BLaER1 (cell line): ENCODE results near the gene LAMTOR3.
"Not testable (repeated sequence)": the region's sequence is repeated elsewhere in the genome, so short reads cannot be mapped to it uniquely, and the experiment has no call there.

ENCODE experiments used
- H3K27ac ChIP-seq: shearing (Covaris generic); formaldehyde crosslinking; 2 replicates; pipeline ENCODE4 v1.8.1; 2022
- H3K27me3 ChIP-seq: shearing (Covaris generic); formaldehyde crosslinking; 2 replicates; pipeline ENCODE4 v1.8.1; 2022
- H3K36me3 ChIP-seq: shearing (Covaris generic); formaldehyde crosslinking; 2 replicates; pipeline ENCODE4 v1.8.1; 2022
- H3K4me1 ChIP-seq: shearing (Covaris generic); formaldehyde crosslinking; 2 replicates; pipeline ENCODE4 v1.8.1; 2022
- H3K4me2 ChIP-seq: shearing (Covaris generic); formaldehyde crosslinking; 2 replicates; pipeline ENCODE4 v1.8.1; 2022
- H3K4me3 ChIP-seq: shearing (Covaris generic); formaldehyde crosslinking; 2 replicates; pipeline ENCODE4 v1.8.1; 2022
- H3K9ac ChIP-seq: shearing (Covaris generic); formaldehyde crosslinking; 2 replicates; pipeline ENCODE4 v1.8.1; 2022
- H3K9me3 ChIP-seq: shearing (Covaris generic); formaldehyde crosslinking; 2 replicates; pipeline ENCODE4 v1.8.1; 2022
- H4K20me1 ChIP-seq: shearing (Covaris generic); formaldehyde crosslinking; 2 replicates; pipeline ENCODE4 v1.8.1; 2022
- Cebpa-rat ChIP-seq: shearing (Covaris generic); IDR thresholded peaks from 2 replicates; pipeline ENCODE4 v1.8.1; 2022

The LAMTOR3 gene

DNA sequence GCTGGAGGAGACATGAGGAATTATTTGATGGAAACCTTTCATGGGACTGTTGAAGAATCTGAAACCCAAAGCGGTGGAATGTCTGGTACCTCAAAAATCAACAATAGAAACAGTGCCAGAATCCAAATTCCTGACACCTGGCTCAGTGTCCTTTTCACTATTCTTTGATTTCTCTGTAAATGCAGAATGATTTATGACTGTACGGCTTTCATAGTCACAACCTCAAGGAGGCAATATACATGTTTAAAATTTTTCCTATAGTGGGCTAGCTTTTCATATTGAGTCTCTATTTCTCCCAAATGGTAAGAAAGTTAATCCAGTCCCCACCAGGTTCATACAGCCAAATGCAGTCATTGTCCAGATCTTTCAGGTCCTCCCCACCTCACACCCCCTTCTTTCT is 58.3 kb downstream of the LAMTOR3 start:
- Histone ChIP-seq H3K27ac (no peak overlapping the region), H3K9ac (no peak overlapping the region), H3K9me3 (no peaks in the 10 kb centered on the region), H3K4me2 (no peak overlapping the region), H3K36me3 (no peaks in the 10 kb centered on the region), H3K4me3 (no peak overlapping the region), H3K4me1 (no peaks in the 10 kb centered on the region), H4K20me1 (no peaks in the 10 kb centered on the region), H3K27me3 (no peaks in the 10 kb centered on the region)
- TF ChIP-seq Cebpa-rat, result no peak

DNA sequence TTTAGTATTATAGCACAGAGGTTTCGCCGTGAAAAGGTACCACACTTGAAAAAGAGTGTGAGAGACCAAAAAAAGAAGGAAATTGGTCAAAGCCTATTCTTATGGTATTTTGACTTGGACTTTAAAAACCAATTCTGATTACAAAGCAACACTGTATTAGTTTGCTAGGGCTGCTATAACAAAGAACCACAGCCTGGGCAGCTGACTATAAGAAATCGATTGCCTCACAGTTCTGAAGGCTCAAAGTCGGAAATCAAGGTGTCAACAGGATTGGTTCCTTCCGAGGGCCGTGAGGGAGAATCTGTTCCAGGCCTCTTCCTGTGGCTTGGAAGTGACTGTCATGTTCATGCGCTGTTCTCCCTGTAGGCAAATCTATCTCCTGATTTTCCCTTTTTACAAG is 59.7 kb downstream of the LAMTOR3 start:
- H3K36me3 ChIP-seq, result no peaks in the 10 kb centered on the region

DNA sequence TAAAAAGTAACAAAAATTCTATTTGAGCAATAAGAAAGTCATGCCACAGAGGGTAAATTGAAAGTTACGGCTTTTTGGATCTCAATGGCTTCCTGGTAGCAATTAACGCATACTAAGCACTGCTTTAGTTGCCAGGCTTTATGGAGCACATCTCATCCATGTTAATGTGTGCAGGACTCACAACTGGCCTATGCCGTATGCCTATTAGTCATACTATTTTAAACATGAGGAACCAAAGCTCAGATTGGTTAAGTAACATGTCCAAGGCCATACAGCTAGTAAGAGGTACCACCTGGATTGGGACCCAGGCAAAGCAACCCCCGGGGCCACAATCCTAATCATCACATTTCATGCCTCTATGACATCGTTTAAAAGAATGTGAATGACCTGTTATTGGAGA is 60.5 kb downstream of the LAMTOR3 start:
- Histone ChIP-seq H3K9ac (no peak overlapping the region), H3K27me3 (no peaks in the 10 kb centered on the region), H3K9me3 (no peaks in the 10 kb centered on the region), H4K20me1 (no peaks in the 10 kb centered on the region), H3K4me3 (no peak overlapping the region), H3K4me2 (no peak overlapping the region), H3K27ac (no peak overlapping the region), H3K36me3 (no peaks in the 10 kb centered on the region), H3K4me1 (no peaks in the 10 kb centered on the region)
- no peak for TF ChIP-seq Cebpa-rat

More for the DNA sequence above, 59.7 kb downstream of the LAMTOR3 start:
- Histone ChIP-seq H3K4me2 (no peak overlapping the region), H4K20me1 (no peaks in the 10 kb centered on the region), H3K27me3 (no peaks in the 10 kb centered on the region), H3K4me3 (no peak overlapping the region), H3K4me1 (no peaks in the 10 kb centered on the region), H3K9ac (no peak overlapping the region), H3K27ac (no peak overlapping the region), H3K9me3 (no peaks in the 10 kb centered on the region)
- TF ChIP-seq Cebpa-rat, result no peak

DNA sequence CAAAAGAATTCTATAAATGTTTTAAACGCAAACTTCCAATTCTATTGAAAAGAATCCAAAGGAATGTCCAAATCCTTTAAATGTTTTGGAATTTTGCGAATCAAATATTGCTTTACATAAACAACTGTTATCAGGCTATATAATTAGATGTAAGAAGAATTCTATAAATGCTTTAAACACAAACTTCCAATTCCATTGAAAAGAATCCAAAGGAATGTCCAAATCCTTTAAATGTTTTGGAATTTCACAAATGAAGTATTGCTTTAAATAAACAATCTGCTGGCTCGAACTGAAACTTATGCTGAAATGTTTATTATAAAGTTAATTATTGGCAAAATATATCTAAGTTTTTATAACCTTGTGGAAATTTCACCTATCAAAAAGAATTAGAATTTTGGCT is 61.5 kb downstream of the LAMTOR3 start:
- Histone ChIP-seq H3K9ac (no peak overlapping the region), H3K4me2 (no peak overlapping the region), H4K20me1 (no peaks in the 10 kb centered on the region), H3K36me3 (no peaks in the 10 kb centered on the region), H3K27ac (no peak overlapping the region), H3K9me3 (no peaks in the 10 kb centered on the region), H3K4me3 (no peak overlapping the region), H3K4me1 (no peaks in the 10 kb centered on the region), H3K27me3 (no peaks in the 10 kb centered on the region)
- no peak for TF ChIP-seq Cebpa-rat

DNA sequence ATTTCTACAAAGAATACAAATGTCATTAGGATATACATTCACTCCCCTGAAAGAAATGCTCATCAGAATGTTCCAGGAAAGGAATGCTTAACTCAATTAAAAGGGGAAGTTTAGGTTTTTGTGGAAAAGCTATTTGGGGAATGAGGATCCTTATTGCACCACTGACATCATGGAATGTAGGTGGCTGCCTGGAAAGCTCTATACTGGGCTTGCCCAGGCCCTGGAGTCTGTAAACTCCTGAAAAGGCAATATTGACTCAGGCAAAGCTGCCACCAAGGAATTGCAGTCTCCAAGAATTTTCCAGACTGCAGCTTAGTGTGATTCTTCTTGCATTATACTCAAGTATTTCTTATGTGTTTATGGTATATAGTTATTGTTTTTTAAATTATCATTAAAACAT is 61.9 kb downstream of the LAMTOR3 start:
- TF ChIP-seq Cebpa-rat, result no peak

DNA sequence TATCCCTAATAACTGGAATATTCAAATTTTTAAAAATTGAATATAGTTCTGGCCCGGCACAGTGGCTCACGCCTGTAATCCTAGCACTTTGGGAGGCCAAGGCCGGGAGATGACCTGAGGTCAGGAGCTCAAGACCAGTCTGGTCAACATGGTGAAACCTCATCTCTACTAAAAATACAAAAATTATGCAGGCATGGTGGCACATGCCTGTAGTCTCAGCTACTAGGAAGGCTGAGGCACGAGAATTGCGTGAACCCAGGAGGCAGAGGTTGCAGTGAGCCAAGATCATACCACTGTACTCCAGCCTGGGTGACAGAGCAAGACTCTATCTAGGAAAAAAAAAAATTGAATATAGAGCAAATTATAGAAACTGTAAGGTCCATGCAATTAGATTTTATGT is 64.2 kb downstream of the LAMTOR3 start:
- H3K9me3 ChIP-seq, H3K27me3 ChIP-seq, H3K36me3 ChIP-seq, H3K4me1 ChIP-seq, H3K4me2 ChIP-seq, H4K20me1 ChIP-seq, H3K9ac ChIP-seq, H3K4me3 ChIP-seq, H3K27ac ChIP-seq: not testable (repeated sequence)

More for the DNA sequence above, 61.9 kb downstream of the LAMTOR3 start:
- no peaks in the 10 kb centered on the region for H4K20me1 ChIP-seq
- H3K9me3 ChIP-seq, result no peaks in the 10 kb centered on the region
- H3K36me3 ChIP-seq, result no peaks in the 10 kb centered on the region
- no peak overlapping the region for H3K9ac ChIP-seq
- H3K4me2 ChIP-seq, result no peak overlapping the region
- H3K27ac ChIP-seq, result no peak overlapping the region
- H3K4me3 ChIP-seq, result no peak overlapping the region
- H3K27me3 ChIP-seq, result no peaks in the 10 kb centered on the region
- H3K4me1 ChIP-seq, result no peaks in the 10 kb centered on the region

DNA sequence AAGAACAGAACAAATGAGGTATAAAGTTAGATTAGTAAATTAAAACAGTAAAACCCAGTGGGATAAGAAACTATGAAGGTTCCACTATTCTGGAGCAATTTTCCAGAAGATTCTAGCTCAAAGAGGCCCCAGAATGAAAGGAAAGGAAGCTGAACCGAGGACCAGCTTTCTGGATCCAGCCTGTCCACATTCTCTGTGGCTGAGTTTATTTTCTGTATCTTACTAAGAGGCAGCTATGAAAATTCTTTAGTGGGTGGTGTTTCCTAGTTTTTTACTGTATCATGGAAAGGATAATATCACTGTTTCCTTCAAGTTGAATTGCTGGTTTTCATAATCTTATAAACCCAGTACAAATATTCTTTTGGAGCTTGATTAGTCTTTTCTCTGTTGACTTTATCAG is 65.8 kb downstream of the LAMTOR3 start:
- H3K4me3 ChIP-seq, result no peak overlapping the region
- no peaks in the 10 kb centered on the region for H3K4me1 ChIP-seq
- H4K20me1 ChIP-seq, result no peaks in the 10 kb centered on the region
- no peak overlapping the region for H3K4me2 ChIP-seq
- no peaks in the 10 kb centered on the region for H3K36me3 ChIP-seq
- H3K27me3 ChIP-seq, result no peaks in the 10 kb centered on the region
- no peak overlapping the region for H3K27ac ChIP-seq
- no peaks in the 10 kb centered on the region for H3K9me3 ChIP-seq
- H3K9ac ChIP-seq, result no peak overlapping the region
- no peak for TF ChIP-seq Cebpa-rat
